Right lobe of liver (tissue), 6 donors: ENCODE measurements around the gene AQP1. TPM values are rescaled to one million over a fixed set of nuclear protein-coding genes. Genes with fewer than 3 reads are reported as not detected.

Experiments used
- ATAC-seq, 4 donors: fragments of 200-7000 bp; cut with Tn5 transposase; one replicate each; pipeline ENCODE4 v1.9.1; 2020; ENCODE audit warnings: mild to moderate bottlenecking in 4 of 4, moderate library complexity in 4 of 4
- DNase-seq, 3 donors: peaks; one replicate each; pipeline ENCODE4 v3.0.0-alpha.2; 2020
- H3K27ac ChIP-seq, 3 donors: fragments of 200-600 bp; one replicate each; pipeline ENCODE4 v1.8.0; 2022
- H3K27me3 ChIP-seq, 2 donors: fragments of 200-600 bp; one replicate each; pipeline ENCODE4 v1.8.0; 2022
- H3K36me3 ChIP-seq, 4 donors: fragments of 200-600 bp; sonication (generic) in 1 of 4; one replicate each; pipeline versions ENCODE4 v1.5.1 to v1.8.0; 2017 to 2022; ENCODE audit warnings: control low read depth in 1 of 4
- H3K4me1 ChIP-seq, 4 donors: fragments of 200-600 bp; sonication (generic) in 1 of 4; one replicate each; pipeline versions ENCODE4 v1.5.1 to v1.8.0; 2017 to 2022; ENCODE audit warnings: control low read depth in 1 of 4
- H3K4me3 ChIP-seq, 3 donors: fragments of 200-600 bp; one replicate each; pipeline ENCODE4 v1.8.0; 2022
- H3K9me3 ChIP-seq, 4 donors: fragments of 200-600 bp; sonication (generic) in 1 of 4; one replicate each; pipeline versions ENCODE4 v1.5.1 to v1.8.0; 2017 to 2022; ENCODE audit warnings: control low read depth in 1 of 4
- POLR2A ChIP-seq: fragments of 450-650 bp; IDR thresholded peaks from one replicate; pipeline ENCODE4 v1.6.1; 2017; ENCODE audit warnings: antibody characterized with exemption, mild to moderate bottlenecking
- WGBS: methylation state at CpG from one replicate; pipeline ENCODE4 v1.1.6; 2018; ENCODE audit warnings: low coverage, low lambda C conversion rate; ENCODE audit not compliant: insufficient coverage; ENCODE audit errors: missing lambda C conversion rate; 5-methylcytosine and 5-hydroxymethylcytosine counted together
- intact Hi-C, 2 donors: fragments of 100-400 bp; cut with DNase I; formaldehyde crosslinking; loops; one replicate each; pipeline versions ENCODE4 v1.11.2 to v1.14.1; 2022
- total RNA-seq, 6 experiments: library from RNA; depleted of rRNA in 2 of 6; stranded (reverse); fragments of >200 nt in 2 of 6; fragmentation: NEBNext Ultra II Directional in 3 of 6; extraction: Animal tissue kit (Norgen Biotek cat#: 25700) in 3 of 6; gene quantifications; one replicate each; pipeline versions ENCODE4 v1.1.0 to v1.2.4, GENCODE V29; 2016 to 2023
- TF ChIP-seq, protein P1 (sequence below), 4 donors: fragments of 200-600 bp in 3 of 4; fragments of 450-650 bp in 1 of 4; IDR thresholded peaks; one replicate each; pipeline versions ENCODE4 v1.5.1 to v1.8.0; 2016 to 2022; ENCODE audit warnings: antibody characterized with exemption in 4 of 4, mild to moderate bottlenecking in 2 of 4
- donor health status: DM: no; HTN: yes; CAD: no.
- donor health status: DM: no; HTN: no; CAD: no.
- donor health status: DM: no; HTN: no; CAD: no.
- donor health status: DM: no; HTN: yes; CAD: no.
- donor health status: DM: no; HTN: yes; CAD: no.

The AQP1 gene
- total RNA-seq, 6 experiments from 2014 or later, result 11.3 to 20.8 (median 14.8) TPM

DNA sequence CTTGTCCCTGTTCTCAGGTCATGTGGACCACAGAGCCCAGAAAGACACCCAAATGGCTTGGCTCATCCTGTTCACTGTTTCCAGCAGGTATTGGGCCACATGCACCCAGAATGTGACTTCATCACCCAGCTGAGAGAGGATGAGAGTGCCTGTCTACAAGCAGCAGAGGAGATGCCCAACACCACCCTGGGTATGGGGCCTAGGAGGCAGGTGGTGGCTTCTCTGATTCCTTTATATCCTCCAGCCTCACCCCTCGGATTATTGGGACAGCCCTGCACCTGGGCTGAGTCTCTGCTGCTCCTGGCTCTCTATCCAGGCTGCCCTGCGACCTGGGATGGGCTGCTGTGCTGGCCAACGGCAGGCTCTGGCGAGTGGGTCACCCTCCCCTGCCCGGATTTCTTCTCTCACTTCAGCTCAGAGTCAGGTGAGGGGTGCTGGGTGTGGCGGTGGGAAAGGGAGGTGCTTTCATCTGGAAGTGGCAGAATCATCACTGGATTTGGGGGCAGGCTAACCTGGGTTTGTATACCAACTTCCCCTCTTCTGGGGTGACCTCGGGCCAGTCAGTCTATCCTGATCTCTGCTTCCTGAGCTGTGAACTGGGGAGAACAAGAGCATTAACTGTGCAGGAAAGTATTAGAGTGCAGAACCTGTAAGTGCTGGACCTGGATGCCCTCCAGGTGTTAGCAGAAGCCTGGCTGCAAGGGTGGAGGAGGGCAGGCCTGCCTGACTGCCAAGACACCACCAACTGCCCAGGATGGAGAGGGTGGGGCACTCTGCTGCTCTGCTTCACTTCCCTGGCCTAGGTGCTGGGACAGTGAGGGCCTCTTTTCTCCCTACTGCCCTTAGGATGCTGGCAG lies 57.3 kb downstream of the AQP1 start:
- H3K9me3 ChIP-seq, result no peaks in the 10 kb centered on the region
- H3K36me3 ChIP-seq, result no peaks in the 10 kb centered on the region
- DNase-seq (no peak), ATAC-seq (peak in 1 of 4 donors; percentile 36)
- no peaks in the 10 kb centered on the region for H3K27me3 ChIP-seq
- no peak overlapping the region for H3K4me3 ChIP-seq
- H3K27ac ChIP-seq, result no peak overlapping the region
- TF ChIP-seq, protein P1, sequence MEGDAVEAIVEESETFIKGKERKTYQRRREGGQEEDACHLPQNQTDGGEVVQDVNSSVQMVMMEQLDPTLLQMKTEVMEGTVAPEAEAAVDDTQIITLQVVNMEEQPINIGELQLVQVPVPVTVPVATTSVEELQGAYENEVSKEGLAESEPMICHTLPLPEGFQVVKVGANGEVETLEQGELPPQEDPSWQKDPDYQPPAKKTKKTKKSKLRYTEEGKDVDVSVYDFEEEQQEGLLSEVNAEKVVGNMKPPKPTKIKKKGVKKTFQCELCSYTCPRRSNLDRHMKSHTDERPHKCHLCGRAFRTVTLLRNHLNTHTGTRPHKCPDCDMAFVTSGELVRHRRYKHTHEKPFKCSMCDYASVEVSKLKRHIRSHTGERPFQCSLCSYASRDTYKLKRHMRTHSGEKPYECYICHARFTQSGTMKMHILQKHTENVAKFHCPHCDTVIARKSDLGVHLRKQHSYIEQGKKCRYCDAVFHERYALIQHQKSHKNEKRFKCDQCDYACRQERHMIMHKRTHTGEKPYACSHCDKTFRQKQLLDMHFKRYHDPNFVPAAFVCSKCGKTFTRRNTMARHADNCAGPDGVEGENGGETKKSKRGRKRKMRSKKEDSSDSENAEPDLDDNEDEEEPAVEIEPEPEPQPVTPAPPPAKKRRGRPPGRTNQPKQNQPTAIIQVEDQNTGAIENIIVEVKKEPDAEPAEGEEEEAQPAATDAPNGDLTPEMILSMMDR (IDR thresholded peaks at IDR 0.05), result no peak
- no peak for TF ChIP-seq POLR2A
- whole genome bisulfite sequencing, result 23% methylated on average over 2 of the region's 7 CpGs
- intact Hi-C loops, result no loop called here
- H3K4me1 ChIP-seq, result no peaks in the 10 kb centered on the region

- no peaks in the 10 kb centered on the region for H3K36me3 ChIP-seq
- intact Hi-C loops, result no loop called here
- no peak overlapping the region for H3K27ac ChIP-seq
- WGBS, result no CpG with 5 or more reads among the region's 1 CpG
- H3K9me3 ChIP-seq, result no peaks in the 10 kb centered on the region
- DNase-seq, result no peak
- TF ChIP-seq, protein P1 (IDR thresholded peaks at IDR 0.05), result no peak
- TF ChIP-seq POLR2A, result no peak
- ATAC-seq, result no peak
- no peaks in the 10 kb centered on the region for H3K4me1 ChIP-seq
- H3K27me3 ChIP-seq, result no peaks in the 10 kb centered on the region
- no peak overlapping the region for H3K4me3 ChIP-seq
These were observed 57.9 kb downstream of the AQP1 start for GRCh38 chr7:30969604-30969970.

- no peaks in the 10 kb centered on the region for H3K9me3 ChIP-seq
- intact Hi-C loops, result no loop called here
- no peak for ATAC-seq
- WGBS, result no CpG with 5 or more reads among the region's 5 CpGs
- no peak overlapping the region for H3K27ac ChIP-seq
- H3K4me3 ChIP-seq, result no peak overlapping the region
- H3K4me1 ChIP-seq, result no peaks in the 10 kb centered on the region
- no peak for DNase-seq
- H3K36me3 ChIP-seq, result no peaks in the 10 kb centered on the region
- TF ChIP-seq, protein P1 (IDR thresholded peaks at IDR 0.05), result no peak
- no peak for TF ChIP-seq POLR2A
- no peaks in the 10 kb centered on the region for H3K27me3 ChIP-seq
These were observed 58.4 kb downstream of the AQP1 start for GRCh38 chr7:30970074-30970473.

- Histone ChIP-seq H3K9me3 (no peaks in the 10 kb centered on the region), H3K27me3 (no peaks in the 10 kb centered on the region), H3K4me1 (no peaks in the 10 kb centered on the region), H3K4me3 (no peak overlapping the region), H3K36me3 (no peaks in the 10 kb centered on the region), H3K27ac (no peak overlapping the region)
- intact Hi-C loops, result no loop called here
- DNase-seq (no peak), ATAC-seq (peak in 3 of 4 donors; percentile 22 to 62 (median 31))
- TF ChIP-seq POLR2A, result no peak
- TF ChIP-seq, protein P1 (IDR thresholded peaks at IDR 0.05), result no peak
- WGBS, result 10% methylated on average over 4 of the region's 6 CpGs
These were observed 59.0 kb downstream of the AQP1 start for GRCh38 chr7:30970594-30971094.
